Activated naive CD4-positive, alpha-beta T cell treated with anti-CD3 and anti-CD28 coated beads for 36 hours (primary cell): ENCODE data around the gene LNPK. TPM values are rescaled to one million over a fixed set of nuclear protein-coding genes. Genes with fewer than 3 reads are reported as not detected.

Experiments used
- CTCF ChIA-PET: fragments of 350-600 bp; sonication (Branson Sonifier 250); formaldehyde crosslinking; loops from one replicate; lab custom pipeline; 2021; ENCODE audit warnings: antibody characterized with exemption; lab: Charles Lee
- DNase-seq: peaks from one replicate; pipeline ENCODE4 v3.0.0-alpha.2; 2020
- H3K27ac Mint-ChIP-seq: one replicate; pipeline ENCODE4 v1.8.0; 2021; ENCODE audit warnings: mild to moderate bottlenecking, mixed read lengths
- H3K27me3 Mint-ChIP-seq: one replicate; pipeline ENCODE4 v1.8.0; 2021; ENCODE audit warnings: low read depth, mixed read lengths
- H3K36me3 Mint-ChIP-seq: one replicate; pipeline ENCODE4 v1.8.0; 2021; ENCODE audit warnings: low read depth, mixed read lengths
- H3K4me1 Mint-ChIP-seq: one replicate; pipeline ENCODE4 v1.8.0; 2021; ENCODE audit warnings: low read depth, mixed read lengths
- H3K4me3 Mint-ChIP-seq: one replicate; pipeline ENCODE4 v1.8.0; 2021; ENCODE audit warnings: mild to moderate bottlenecking, moderate library complexity, mixed read lengths
- H3K9me3 Mint-ChIP-seq: one replicate; pipeline ENCODE4 v1.8.0; 2021; ENCODE audit warnings: mixed read lengths
- intact Hi-C: fragments of 100-400 bp; cut with micrococcal nuclease; formaldehyde crosslinking; loops from one replicate; pipeline ENCODE4 v1.15.1; 2023
- total RNA-seq, 2 experiments: library from RNA; stranded (reverse); gene quantifications; one replicate each; pipeline ENCODE4 v1.2.3, GENCODE V29; 2021

The LNPK gene, protein sequence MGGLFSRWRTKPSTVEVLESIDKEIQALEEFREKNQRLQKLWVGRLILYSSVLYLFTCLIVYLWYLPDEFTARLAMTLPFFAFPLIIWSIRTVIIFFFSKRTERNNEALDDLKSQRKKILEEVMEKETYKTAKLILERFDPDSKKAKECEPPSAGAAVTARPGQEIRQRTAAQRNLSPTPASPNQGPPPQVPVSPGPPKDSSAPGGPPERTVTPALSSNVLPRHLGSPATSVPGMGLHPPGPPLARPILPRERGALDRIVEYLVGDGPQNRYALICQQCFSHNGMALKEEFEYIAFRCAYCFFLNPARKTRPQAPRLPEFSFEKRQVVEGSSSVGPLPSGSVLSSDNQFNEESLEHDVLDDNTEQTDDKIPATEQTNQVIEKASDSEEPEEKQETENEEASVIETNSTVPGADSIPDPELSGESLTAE
- total RNA-seq = 10 to 100 TPM; 22.2 to 23.9 TPM

DNA sequence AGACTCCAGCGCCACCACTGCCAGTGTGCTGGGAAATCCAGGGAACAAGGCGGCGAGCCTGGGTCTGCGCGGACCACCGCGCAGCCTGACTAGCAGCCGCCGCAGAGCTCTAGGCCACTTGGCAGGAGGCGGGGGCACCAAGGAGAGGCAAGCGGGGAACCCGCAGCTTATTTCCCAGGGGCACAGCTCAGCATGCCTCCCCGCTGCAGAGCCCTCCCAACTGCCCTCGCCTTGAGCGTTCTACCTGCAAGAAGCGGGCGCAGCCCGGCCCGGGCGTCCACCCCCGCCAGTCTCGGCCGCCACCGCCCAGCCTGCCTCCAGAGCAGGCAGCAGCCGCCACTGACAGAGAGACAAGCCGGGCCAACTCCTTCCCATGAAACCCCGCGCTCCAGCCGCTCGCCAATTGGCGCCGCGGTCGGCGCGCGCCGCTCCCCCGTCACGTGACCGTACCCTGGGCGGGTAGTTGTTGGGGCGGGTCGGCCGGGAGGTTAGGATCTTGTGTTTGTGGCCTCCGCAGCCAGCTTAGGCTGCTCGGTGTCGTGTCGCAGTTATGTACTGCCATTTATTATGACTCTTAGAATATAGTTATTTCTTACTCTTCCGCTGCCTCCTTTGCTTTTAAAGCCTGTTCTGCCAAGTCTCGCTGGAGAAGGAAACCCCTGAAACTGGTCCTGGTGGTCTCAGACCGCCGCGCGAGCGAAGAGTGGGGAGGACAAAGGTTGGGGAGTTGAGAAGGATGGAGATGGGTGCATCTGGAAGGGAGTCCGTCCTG, at the start of gene LNPK:
Gene LNPK, minus strand, starts transcription at position 352 of the 772 bp plus-strand sequence. CDS start 6,683 bp downstream, outside the sequence.
- no peaks in the 10 kb centered on the region for H3K27me3 Mint-ChIP-seq
- CTCF ChIA-PET = no interaction called here
- peak within 1 kb of the TSS; percentile 68 for H3K27ac Mint-ChIP-seq
- H3K36me3 Mint-ChIP-seq = no peaks in the 10 kb centered on the region
- peak within 1 kb of the TSS; percentile 88 for H3K4me3 Mint-ChIP-seq
- peak; percentile 93 for DNase-seq
- peaks cover 17% of the 10 kb centered on the region for H3K4me1 Mint-ChIP-seq
- H3K9me3 Mint-ChIP-seq = no peaks in the 10 kb centered on the region
- intact Hi-C loops = loop anchor here (2.0 to 5.0 kb wide), 7 partner anchors 95 to 1617 kb away; partner anchors contain the start of genes ATF2, ATP5MC3, HNRNPA3 and MTX2

DNA sequence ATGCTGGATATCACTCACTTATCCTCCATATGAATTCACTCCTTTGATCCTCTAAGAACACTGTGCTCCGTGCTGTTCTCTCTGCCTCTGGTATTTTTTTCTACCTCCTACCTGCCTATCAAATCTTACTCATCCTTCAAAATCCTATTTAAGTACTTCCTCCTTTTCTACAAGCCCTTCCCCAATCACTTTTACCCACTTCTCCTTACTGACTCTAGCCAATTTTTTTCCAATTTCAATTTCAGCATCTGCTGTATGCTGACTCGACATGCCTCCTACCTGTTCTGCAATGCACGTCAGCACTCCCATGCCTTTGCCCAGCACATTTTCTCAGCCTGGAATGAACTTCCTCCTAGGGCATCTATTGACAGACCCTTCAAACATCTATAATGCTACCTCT, 37.3 kb upstream of the LNPK start:
- CTCF ChIA-PET = no interaction called here

GRCh38 chr2:176038694-176039093, 36.6 kb upstream of the LNPK start:
- H3K4me3 Mint-ChIP-seq = no peak overlapping the region
- DNase-seq = no peak
- intact Hi-C loops = no loop called here
- H3K27ac Mint-ChIP-seq = no peak overlapping the region
- no peaks in the 10 kb centered on the region for H3K4me1 Mint-ChIP-seq
- H3K36me3 Mint-ChIP-seq = no peaks in the 10 kb centered on the region
- H3K9me3 Mint-ChIP-seq = peaks cover 2% of the 10 kb centered on the region
- peaks cover 32% of the 10 kb centered on the region for H3K27me3 Mint-ChIP-seq
- CTCF ChIA-PET = no interaction called here

More for the DNA sequence above, 37.3 kb upstream of the LNPK start:
- intact Hi-C loops = no loop called here
- Mint-ChIP-seq H3K4me3 (no peak overlapping the region), H3K27me3 (peaks cover 32% of the 10 kb centered on the region), H3K27ac (no peak overlapping the region), H3K9me3 (peaks cover 2% of the 10 kb centered on the region), H3K4me1 (no peaks in the 10 kb centered on the region), H3K36me3 (no peaks in the 10 kb centered on the region)
- DNase-seq = no peak

- peaks cover 22% of the 10 kb centered on the region for H3K27me3 Mint-ChIP-seq
- H3K9me3 Mint-ChIP-seq = no peaks in the 10 kb centered on the region
- no peak overlapping the region for H3K4me3 Mint-ChIP-seq
- CTCF ChIA-PET = interaction anchor here (0.6 kb wide), 1 partner anchor 186 kb away, joined by 5 read pairs; no protein-coding TSS in a partner anchor
- H3K4me1 Mint-ChIP-seq = no peaks in the 10 kb centered on the region
- intact Hi-C loops = no loop called here
- no peaks in the 10 kb centered on the region for H3K36me3 Mint-ChIP-seq
- DNase-seq = no peak
- H3K27ac Mint-ChIP-seq = no peak overlapping the region
These were observed 33.1 kb upstream of the LNPK start for GRCh38 chr2:176035013-176035691.

- H3K9me3 Mint-ChIP-seq = no peaks in the 10 kb centered on the region
- peaks cover 19% of the 10 kb centered on the region for H3K27me3 Mint-ChIP-seq
- intact Hi-C loops = no loop called here
- no peaks in the 10 kb centered on the region for H3K4me1 Mint-ChIP-seq
- no peaks in the 10 kb centered on the region for H3K36me3 Mint-ChIP-seq
- no peak overlapping the region for H3K4me3 Mint-ChIP-seq
- CTCF ChIA-PET = interaction anchor here (0.7 kb wide), 1 partner anchor 18 kb away, joined by 3 read pairs; no protein-coding TSS in a partner anchor
- no peak for DNase-seq
- H3K27ac Mint-ChIP-seq = no peak overlapping the region
These were observed 25.7 kb upstream of the LNPK start for GRCh38 chr2:176027806-176028205.

DNA sequence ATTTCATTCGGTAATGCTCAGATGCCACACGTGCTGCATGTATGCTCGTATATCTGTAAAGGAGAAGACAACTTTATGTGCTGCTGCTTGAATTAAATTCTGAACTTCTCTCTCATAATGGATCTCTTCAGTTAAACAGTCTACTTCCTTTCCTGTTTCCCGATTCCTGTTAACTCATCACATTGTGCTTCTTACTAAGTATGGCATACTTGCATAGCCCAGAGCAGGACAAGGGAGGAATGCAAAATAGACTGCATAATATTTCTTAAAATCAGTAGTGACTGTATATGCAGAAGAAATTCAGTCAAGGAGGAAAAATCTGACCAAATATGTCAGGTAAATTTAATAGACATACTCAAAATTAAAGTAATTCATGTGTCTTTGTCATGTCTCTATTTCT, 23.9 kb upstream of the LNPK start:
- CTCF ChIA-PET = no interaction called here
- no peaks in the 10 kb centered on the region for H3K4me1 Mint-ChIP-seq
- intact Hi-C loops = no loop called here
- H3K27ac Mint-ChIP-seq = no peak overlapping the region
- no peak for DNase-seq
- no peaks in the 10 kb centered on the region for H3K9me3 Mint-ChIP-seq
- H3K27me3 Mint-ChIP-seq = peaks cover 24% of the 10 kb centered on the region
- no peaks in the 10 kb centered on the region for H3K36me3 Mint-ChIP-seq
- no peak overlapping the region for H3K4me3 Mint-ChIP-seq

- CTCF ChIA-PET = no interaction called here
- H3K9me3 Mint-ChIP-seq = no peaks in the 10 kb centered on the region
- no peak overlapping the region for H3K27ac Mint-ChIP-seq
- no peaks in the 10 kb centered on the region for H3K36me3 Mint-ChIP-seq
- H3K4me1 Mint-ChIP-seq = no peaks in the 10 kb centered on the region
- H3K27me3 Mint-ChIP-seq = peaks cover 23% of the 10 kb centered on the region
- DNase-seq = no peak
- no peak overlapping the region for H3K4me3 Mint-ChIP-seq
- intact Hi-C loops = no loop called here
These were observed 22.0 kb upstream of the LNPK start for GRCh38 chr2:176024083-176024482.

- intact Hi-C loops = no loop called here
- H3K27me3 Mint-ChIP-seq = peaks cover 19% of the 10 kb centered on the region
These were observed 20.0 kb upstream of the LNPK start for GRCh38 chr2:176022048-176022447.

GRCh38 chr2:176020400-176020799, 18.3 kb upstream of the LNPK start:
- no peak for DNase-seq
- Mint-ChIP-seq H3K27me3 (peaks cover 17% of the 10 kb centered on the region), H3K4me1 (no peaks in the 10 kb centered on the region), H3K4me3 (no peak overlapping the region), H3K27ac (no peak overlapping the region), H3K9me3 (no peaks in the 10 kb centered on the region), H3K36me3 (no peaks in the 10 kb centered on the region)
- intact Hi-C loops = no loop called here
- CTCF ChIA-PET = no interaction called here

More at GRCh38 chr2:176022048-176022447, 20.0 kb upstream of the LNPK start:
- no peak for DNase-seq
- H3K4me1 Mint-ChIP-seq = no peaks in the 10 kb centered on the region
- no peak overlapping the region for H3K4me3 Mint-ChIP-seq
- CTCF ChIA-PET = no interaction called here
- no peak overlapping the region for H3K27ac Mint-ChIP-seq
- H3K9me3 Mint-ChIP-seq = no peaks in the 10 kb centered on the region
- H3K36me3 Mint-ChIP-seq = no peaks in the 10 kb centered on the region

DNA sequence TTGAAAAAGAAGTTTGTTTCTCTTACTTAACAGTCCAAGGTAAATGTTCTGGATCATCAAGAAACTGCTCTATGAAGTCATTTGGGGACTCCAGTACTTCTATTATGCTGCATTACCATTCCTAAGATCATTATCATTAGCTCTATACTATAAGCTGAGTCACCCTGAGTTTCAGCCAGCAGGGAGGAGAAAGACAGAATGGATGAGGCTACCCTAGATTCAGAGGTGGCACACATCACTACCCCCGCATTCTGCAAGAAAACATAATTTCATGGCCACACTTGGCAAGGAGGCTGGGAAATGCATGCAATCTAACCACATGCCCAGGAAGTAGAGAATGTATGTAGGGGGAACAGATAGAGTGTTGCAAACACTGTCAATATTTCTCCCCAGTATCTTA, 16.6 kb upstream of the LNPK start:
- CTCF ChIA-PET = no interaction called here
- no peaks in the 10 kb centered on the region for H3K9me3 Mint-ChIP-seq
- no peak overlapping the region for H3K4me3 Mint-ChIP-seq
- no peaks in the 10 kb centered on the region for H3K36me3 Mint-ChIP-seq
- no peak overlapping the region for H3K27ac Mint-ChIP-seq
- H3K4me1 Mint-ChIP-seq = no peaks in the 10 kb centered on the region
- intact Hi-C loops = no loop called here
- DNase-seq = no peak
- peaks cover 16% of the 10 kb centered on the region for H3K27me3 Mint-ChIP-seq

GRCh38 chr2:176009445-176009844, 7.4 kb upstream of the LNPK start:
- Mint-ChIP-seq H3K4me3 (no peak overlapping the region), H3K27me3 (peaks cover 3% of the 10 kb centered on the region), H3K9me3 (no peaks in the 10 kb centered on the region), H3K36me3 (no peaks in the 10 kb centered on the region), H3K4me1 (no peaks in the 10 kb centered on the region), H3K27ac (no peak overlapping the region)
- DNase-seq = no peak
- CTCF ChIA-PET = interaction anchor here (0.6 kb wide), 2 partner anchors 19 to 122 kb away, joined by 3 read pairs; no protein-coding TSS in a partner anchor
- intact Hi-C loops = no loop called here

DNA sequence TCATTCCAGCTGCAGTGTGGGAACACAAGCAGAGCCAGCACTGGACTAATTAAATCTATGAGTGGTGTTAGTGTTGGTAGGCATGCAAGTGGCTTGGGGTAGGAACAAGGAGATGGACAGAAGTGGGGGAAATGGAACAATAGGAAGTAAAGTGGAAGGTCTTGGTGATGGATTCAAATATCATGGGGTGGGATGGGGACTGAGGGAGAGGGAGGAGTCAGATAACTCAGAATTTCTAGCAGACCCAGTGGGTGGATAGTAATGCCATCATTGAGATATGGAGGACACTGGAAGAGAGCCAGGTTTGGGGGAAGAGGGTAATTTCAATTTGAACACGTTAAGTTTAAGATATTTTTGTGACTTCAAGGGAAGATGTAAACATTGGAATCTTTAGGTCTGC, 2.9 kb upstream of the LNPK start:
- H3K27ac Mint-ChIP-seq = no peak overlapping the region
- H3K9me3 Mint-ChIP-seq = no peaks in the 10 kb centered on the region
- no peaks in the 10 kb centered on the region for H3K36me3 Mint-ChIP-seq
- intact Hi-C loops = loop anchor here (5.0 kb wide), 3 partner anchors 823 to 1323 kb away; partner anchors contain the start of genes ATP5MC3 and HNRNPA3
- no peaks in the 10 kb centered on the region for H3K27me3 Mint-ChIP-seq
- no peak overlapping the region for H3K4me3 Mint-ChIP-seq
- peaks cover 15% of the 10 kb centered on the region for H3K4me1 Mint-ChIP-seq
- no peak for DNase-seq
- CTCF ChIA-PET = no interaction called here
